Stimulated activated CD8-positive, alpha-beta memory T cell treated with anti-CD3 and anti-CD28 coated beads, Interleukin-12 subunit alpha, Interleukin-12 subunit beta, amount 100 ng/mL, for 4 hours (primary cell): ENCODE measurements around the gene PTPRN2.
A peak's percentile ranks its signal among the peaks of the same experiment; 100 is the strongest.

Experiments used
- DNase-seq: peaks from one replicate; pipeline ENCODE4 v3.0.0-alpha.2; 2020; ENCODE audit warnings: low read depth

Gene PTPRN2

DNA sequence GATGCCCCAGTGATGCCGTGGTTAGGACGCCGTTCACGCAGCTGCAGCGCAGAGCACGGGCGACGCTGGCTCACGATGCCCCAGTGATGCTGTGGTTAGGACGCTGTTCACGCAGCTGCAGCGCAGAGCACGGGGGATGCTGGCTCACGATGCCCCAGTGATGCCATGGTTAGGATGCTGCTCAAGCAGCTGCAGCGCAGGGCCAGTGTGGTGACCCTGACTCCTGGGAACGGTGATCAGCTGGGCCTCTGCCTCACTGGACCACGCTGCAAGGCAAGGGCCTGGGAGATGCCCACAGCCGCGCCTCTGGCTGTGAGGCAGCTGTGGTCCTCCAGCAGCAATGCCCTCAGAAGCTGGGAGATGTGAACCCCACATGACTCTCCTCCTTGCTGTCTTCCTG, 970.2 kb downstream of the PTPRN2 start:
- no peak for DNase-seq

GRCh38 chr7:157616931-157617330, 970.7 kb downstream of the PTPRN2 start:
- DNase-seq, result no peak

DNA sequence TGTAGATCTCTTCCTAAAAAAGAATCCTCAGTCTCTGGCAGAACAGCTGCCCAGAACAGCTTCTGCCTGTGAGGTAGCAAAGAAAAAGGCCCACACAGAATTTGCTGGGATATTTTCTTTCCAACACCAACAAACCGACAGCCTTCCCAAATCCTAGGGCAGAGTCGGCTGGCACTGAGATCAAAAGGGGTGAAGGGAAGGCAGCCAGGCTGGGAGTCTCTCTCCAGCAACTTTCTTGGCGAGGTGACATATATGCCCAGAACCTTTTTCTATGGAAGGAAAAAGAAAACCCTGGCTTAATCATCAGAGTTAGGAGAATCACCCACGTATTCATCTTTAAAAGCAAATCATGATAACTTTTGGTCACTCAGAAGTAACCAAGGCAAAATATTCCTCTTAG, 971.2 kb downstream of the PTPRN2 start:
- DNase-seq, result no peak

DNA sequence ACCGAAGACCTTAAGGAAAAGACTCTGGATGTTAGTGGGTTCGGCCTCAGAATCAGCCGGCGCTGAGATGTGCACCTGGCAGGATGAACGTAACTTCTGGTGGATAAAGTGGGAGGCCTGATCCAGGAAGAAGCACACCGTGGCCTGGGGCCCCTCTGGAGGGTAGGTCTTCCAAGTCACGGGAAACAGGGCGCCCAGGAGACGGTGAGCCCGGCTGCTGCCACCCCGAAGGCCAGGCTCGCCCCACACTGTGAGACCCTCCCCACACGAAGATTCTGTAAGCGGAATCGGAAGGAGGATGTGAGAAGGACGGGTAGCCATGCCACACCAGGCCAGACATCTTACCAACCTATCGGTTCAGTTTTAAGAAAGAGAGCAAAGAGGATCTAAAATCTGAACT, 971.8 kb downstream of the PTPRN2 start:
- no peak for DNase-seq

DNA sequence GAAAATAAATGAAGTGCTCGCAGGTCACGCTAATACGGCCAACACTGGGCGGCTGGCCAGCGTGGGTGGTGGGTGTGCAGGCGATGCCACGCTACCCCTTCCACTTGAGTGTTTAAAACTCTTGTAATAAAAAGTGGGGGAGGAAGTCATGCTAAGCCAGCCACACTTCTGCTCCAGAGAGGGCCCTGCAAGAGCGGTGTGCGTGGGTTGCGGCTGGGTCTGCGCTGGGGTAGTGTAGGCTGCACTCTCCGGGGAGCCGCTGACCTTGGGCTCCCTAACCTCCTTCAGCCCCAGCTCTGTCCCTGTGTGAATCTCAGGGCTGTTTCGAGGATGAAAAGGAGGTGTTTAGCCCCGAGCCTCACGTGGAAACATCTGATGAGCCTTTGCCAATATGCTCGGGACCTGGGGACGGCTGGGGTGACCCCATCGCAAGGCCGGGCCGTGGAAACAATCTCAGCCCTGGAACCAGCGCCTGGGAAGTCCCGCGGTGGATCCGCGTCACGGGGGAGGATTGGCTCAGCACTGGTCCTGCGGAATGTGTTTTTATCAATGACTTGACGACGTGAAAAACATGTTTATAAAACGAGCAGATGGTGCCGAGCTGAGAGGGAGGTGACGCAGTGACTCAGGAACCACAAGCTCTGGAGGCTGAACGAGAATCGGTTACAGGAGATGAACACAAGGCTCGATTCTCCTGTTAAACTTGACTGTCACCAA, 972.4 kb downstream of the PTPRN2 start:
- no peak for DNase-seq

GRCh38 chr7:157614457-157615020, 973.1 kb downstream of the PTPRN2 start:
- no peak for DNase-seq

- DNase-seq, result no peak
Observed at GRCh38 chr7:157613575-157614322, 973.9 kb downstream of the PTPRN2 start.

- peak; percentile 52 for DNase-seq
Observed at GRCh38 chr7:157612664-157613561, 974.7 kb downstream of the PTPRN2 start.

DNA sequence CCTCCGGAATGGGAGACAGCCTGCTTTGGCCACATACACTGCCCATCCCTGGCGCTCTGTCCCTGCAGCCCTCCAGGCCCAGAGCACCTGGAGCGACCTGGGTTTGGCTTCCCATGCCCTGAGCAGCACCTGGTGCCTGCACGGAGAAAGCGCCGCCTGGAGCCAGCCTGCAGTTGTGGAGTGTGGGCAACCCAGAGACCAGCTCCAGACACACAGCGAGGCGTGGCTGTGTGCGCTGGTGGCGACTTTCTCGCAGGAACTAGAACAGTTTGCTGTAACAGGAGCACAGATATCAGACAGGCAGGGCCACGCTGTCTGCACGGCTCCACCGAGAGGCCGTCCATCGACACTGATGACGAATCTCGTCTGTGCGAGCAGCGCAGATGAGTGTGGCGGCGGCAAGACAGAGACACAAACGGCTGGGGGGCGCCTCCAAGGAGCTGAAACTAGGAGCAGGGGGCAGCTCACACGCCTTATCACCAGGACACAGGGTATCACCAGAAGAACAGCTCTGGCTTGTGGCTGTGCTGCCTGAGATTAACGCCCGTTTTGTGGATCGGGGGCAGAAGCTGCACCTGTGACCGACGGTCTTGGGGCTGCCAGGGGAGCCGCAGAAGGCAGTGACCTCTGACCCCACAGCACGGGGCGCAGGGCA, 975.5 kb downstream of the PTPRN2 start:
- DNase-seq, result no peak

- no peak for DNase-seq
Observed at GRCh38 chr7:157611341-157611740, 976.3 kb downstream of the PTPRN2 start.

- no peak for DNase-seq
Observed at GRCh38 chr7:157610671-157611295, 976.8 kb downstream of the PTPRN2 start.

DNA sequence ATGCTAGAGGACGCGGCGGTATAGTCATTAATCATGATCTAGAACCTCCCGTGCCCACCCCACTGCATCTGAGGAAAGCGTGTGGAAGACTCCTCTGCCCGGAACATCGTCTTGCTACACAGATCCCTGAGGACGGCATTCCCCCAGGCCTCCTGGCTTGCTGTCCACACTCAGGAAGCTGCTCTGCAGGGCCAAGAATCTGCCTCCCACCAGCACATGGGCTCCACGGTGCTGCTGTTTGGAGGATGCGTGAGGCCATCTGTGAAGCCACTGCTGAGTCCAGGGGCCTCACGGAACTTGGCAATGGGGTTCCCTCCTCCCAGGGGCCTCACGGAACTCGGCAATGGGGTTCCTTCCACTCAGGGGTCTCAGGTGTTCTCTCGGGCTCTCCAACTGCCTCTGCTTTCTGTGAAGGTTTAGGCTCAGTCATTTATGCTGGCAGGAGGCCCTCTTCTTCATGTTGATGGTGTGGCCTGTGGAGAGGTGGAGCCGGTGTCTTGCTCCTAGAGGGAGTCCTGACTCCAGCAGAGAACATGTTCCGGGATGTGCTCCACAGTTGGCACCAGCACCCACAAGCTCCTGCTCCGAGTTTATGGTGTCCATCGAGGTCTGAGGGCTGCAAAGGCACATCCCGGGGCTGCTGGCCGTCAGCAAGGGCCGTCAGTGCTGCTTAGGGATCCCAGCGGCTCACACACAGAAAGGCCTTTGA, 977.5 kb downstream of the PTPRN2 start:
- no peak for DNase-seq

GRCh38 chr7:157609516-157609915, 978.1 kb downstream of the PTPRN2 start:
- DNase-seq, result no peak

DNA sequence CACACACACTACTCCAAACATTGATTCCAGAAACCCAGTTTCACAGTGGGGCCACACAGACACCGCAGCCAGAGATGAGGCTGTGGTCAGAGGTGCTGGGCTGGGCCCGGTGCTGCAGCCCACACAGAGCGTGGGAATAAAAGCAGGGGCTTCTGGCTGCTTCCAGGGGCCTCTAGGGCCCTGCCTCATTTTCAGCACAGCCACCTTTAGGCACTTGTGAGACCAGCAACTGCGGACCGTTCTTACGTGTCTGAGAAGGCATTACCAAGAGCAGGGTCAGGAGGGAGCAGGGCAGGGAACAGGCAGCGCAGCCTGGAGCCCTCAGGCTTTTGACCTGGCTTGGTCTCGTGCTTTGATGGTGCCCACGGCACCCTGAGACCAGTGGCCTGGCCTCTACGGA, 980.4 kb downstream of the PTPRN2 start:
- no peak for DNase-seq

GRCh38 chr7:157606140-157606539, 981.5 kb downstream of the PTPRN2 start:
- DNase-seq, result no peak

- DNase-seq, result no peak
Observed at GRCh38 chr7:157605638-157606037, 982.0 kb downstream of the PTPRN2 start.

GRCh38 chr7:157604661-157605381, 982.8 kb downstream of the PTPRN2 start:
- DNase-seq, result no peak

DNA sequence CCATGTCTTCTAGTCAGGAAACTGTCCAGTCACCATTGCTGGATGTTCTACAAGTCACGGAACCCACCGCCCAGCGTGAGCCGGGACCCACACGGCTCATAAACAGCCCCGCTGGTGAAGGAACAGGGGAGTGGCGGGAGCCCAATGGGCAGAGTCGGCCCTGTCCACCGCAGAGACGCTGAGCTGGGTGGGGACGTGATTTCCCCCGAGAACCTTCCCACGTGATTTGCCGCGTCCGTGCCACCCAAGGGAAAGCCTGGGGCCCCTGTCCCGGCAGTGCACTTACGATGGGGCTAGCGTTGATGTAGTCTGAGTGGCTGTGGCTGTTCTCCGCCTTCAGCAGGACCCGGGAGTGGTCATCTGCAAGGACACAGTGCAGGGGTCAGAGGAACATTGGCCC, 983.9 kb downstream of the PTPRN2 start:
- DNase-seq, result no peak

- no peak for DNase-seq
Observed at GRCh38 chr7:157603005-157603404, 984.6 kb downstream of the PTPRN2 start.

- no peak for DNase-seq
Observed at GRCh38 chr7:157602581-157602980, 985.0 kb downstream of the PTPRN2 start.
